WTC11 (cell line): Measurements from ENCODE around the gene PAFAH2.

Experiments used
- AFF4 ChIP-seq: sonication (generic); formaldehyde crosslinking; IDR thresholded peaks from 2 replicates; pipeline ENCODE4 v1.8.1; 2023; ENCODE audit warnings: mild to moderate bottlenecking, missing genetic modification reagents, borderline replicate concordance
- ARID4B ChIP-seq: sonication (generic); formaldehyde crosslinking; IDR thresholded peaks from 2 replicates; pipeline ENCODE4 v1.8.0; 2023; ENCODE audit warnings: missing genetic modification reagents, mild to moderate bottlenecking, borderline replicate concordance
- ATF3 ChIP-seq: sonication (generic); formaldehyde crosslinking; conservative IDR thresholded peaks from 2 replicates; pipeline ENCODE4 v1.8.1; 2022; ENCODE audit warnings: mild to moderate bottlenecking, missing genetic modification reagents
- CTCF ChIP-seq: fragments of 200-600 bp; IDR thresholded peaks from 2 replicates; pipeline ENCODE4 v1.8.0; 2022; ENCODE audit warnings: antibody characterized with exemption
- FOXP1 ChIP-seq: sonication (generic); formaldehyde crosslinking; IDR thresholded peaks from 2 replicates; pipeline ENCODE4 v1.8.0; 2022; ENCODE audit warnings: missing genetic modification reagents, mild to moderate bottlenecking, moderate library complexity, borderline replicate concordance
- MYBL2 ChIP-seq: sonication (generic); formaldehyde crosslinking; IDR thresholded peaks from 2 replicates; pipeline ENCODE4 v1.8.1; 2023; ENCODE audit warnings: mild to moderate bottlenecking, moderate library complexity, missing genetic modification reagents
- NR1H2 ChIP-seq: sonication (generic); formaldehyde crosslinking; IDR thresholded peaks from 2 replicates; pipeline ENCODE4 v1.9.0; 2021; ENCODE audit warnings: mild to moderate bottlenecking, moderate library complexity, missing genetic modification reagents
- TP53 ChIP-seq: sonication (generic); formaldehyde crosslinking; IDR thresholded peaks from 2 replicates; pipeline ENCODE4 v1.8.1; 2023; ENCODE audit warnings: mild to moderate bottlenecking, missing genetic modification reagents
- USF1 ChIP-seq: sonication (generic); formaldehyde crosslinking; IDR thresholded peaks from 2 replicates; pipeline ENCODE4 v1.8.0; 2022; ENCODE audit warnings: mild to moderate bottlenecking, missing genetic modification reagents
- ZNF232 ChIP-seq: sonication (generic); formaldehyde crosslinking; IDR thresholded peaks from 2 replicates; pipeline ENCODE4 v1.8.0; 2022; ENCODE audit warnings: mild to moderate bottlenecking, missing genetic modification reagents

- no peak for TF ChIP-seq NR1H2
- TF ChIP-seq AFF4 (CRISPR knock-in tag): no peak
- no peak for TF ChIP-seq CTCF
- no peak for TF ChIP-seq FOXP1 (CRISPR knock-in tag)
- TF ChIP-seq USF1 (CRISPR knock-in tag): no peak
- TF ChIP-seq ZNF232 (CRISPR knock-in tag): no peak
- TF ChIP-seq MYBL2 (CRISPR knock-in tag): no peak
- TF ChIP-seq TP53 (CRISPR knock-in tag): no peak
- no peak for TF ChIP-seq ATF3 (CRISPR knock-in tag)
- TF ChIP-seq ARID4B (CRISPR knock-in tag): no peak
Measured at GRCh38 chr1:26034504-26035202, 36.8 kb upstream of the PAFAH2 start.
